Measurements from ENCODE around the gene ADGRV1.

GRCh38 chr5:90983711-90984124 lies 425.1 kb downstream of the ADGRV1 start:
- TF ChIP-seq CTCF (IDR thresholded peaks at IDR 0.05; ENCODE audit: insufficient read depth, low read length, poor library complexity, severe bottlenecking) (no peak), EZH2phosphoT487 (conservative IDR thresholded peaks at IDR 0.05; ENCODE audit: low read length) (no peak)

All from SU-DHL-6 (cell line).